Measurements from ENCODE around the gene LGALS13. TPM values are rescaled to one million over a fixed set of nuclear protein-coding genes. Genes with fewer than 3 reads are reported as not detected.

LGALS13 gene
- total and polyA plus RNA-seq, 2 of the 8 experiments (the other 6 are each of a cell fraction or from before 2014, with no cell fraction given) = not detected

DNA sequence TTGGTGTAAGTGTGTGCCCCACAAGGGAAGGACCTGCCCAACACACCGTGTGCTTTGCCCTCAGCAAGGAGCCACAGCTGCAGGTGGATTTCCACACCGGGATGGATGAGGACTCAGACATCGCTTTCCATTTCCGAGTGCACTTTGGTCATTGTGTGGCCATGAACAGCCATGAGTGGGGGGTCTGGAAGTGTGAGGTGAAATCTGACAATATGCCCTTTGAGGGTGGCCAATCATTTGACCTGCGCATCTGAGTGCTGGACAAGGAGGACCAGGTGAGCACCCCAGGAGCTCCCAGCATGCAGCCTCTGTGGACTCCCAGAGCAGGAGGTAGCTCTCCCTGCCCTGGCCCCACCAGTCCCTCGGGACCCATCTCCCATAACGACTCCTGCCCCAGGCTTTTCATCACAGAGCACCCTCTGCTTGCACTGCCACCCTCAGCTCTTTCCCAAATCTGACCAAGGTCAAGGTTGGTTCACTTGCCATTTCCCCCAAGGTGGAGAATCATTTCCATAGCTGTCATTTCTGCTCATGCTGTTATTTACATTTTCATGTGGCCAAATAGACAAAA, 49.2 kb upstream of the LGALS13 start (continued):
- TF ChIP-seq, protein P1, sequence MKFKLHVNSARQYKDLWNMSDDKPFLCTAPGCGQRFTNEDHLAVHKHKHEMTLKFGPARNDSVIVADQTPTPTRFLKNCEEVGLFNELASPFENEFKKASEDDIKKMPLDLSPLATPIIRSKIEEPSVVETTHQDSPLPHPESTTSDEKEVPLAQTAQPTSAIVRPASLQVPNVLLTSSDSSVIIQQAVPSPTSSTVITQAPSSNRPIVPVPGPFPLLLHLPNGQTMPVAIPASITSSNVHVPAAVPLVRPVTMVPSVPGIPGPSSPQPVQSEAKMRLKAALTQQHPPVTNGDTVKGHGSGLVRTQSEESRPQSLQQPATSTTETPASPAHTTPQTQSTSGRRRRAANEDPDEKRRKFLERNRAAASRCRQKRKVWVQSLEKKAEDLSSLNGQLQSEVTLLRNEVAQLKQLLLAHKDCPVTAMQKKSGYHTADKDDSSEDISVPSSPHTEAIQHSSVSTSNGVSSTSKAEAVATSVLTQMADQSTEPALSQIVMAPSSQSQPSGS (IDR thresholded peaks at IDR 0.05; ENCODE audit: low read length) = no peak
- TF ChIP-seq FOSL1 (IDR thresholded peaks at IDR 0.05; ENCODE audit: insufficient read depth, low read depth, low read length) (no peak), EP300 (IDR thresholded peaks at IDR 0.05; ENCODE audit: borderline replicate concordance in 1 of 2, low read depth in 2 of 2, low read length in 2 of 2) (no peak), SAP30 (IDR thresholded peaks at IDR 0.05; ENCODE audit: insufficient read depth, insufficient replicate concordance, low read length) (no peak), POLR2AphosphoS5 (IDR thresholded peaks at IDR 0.05; ENCODE audit: low read depth, low read length) (no peak), EGR1 (IDR thresholded peaks at IDR 0.05; ENCODE audit: borderline replicate concordance, low read depth, low read length) (no peak)
- TF ChIP-seq, protein P2, sequence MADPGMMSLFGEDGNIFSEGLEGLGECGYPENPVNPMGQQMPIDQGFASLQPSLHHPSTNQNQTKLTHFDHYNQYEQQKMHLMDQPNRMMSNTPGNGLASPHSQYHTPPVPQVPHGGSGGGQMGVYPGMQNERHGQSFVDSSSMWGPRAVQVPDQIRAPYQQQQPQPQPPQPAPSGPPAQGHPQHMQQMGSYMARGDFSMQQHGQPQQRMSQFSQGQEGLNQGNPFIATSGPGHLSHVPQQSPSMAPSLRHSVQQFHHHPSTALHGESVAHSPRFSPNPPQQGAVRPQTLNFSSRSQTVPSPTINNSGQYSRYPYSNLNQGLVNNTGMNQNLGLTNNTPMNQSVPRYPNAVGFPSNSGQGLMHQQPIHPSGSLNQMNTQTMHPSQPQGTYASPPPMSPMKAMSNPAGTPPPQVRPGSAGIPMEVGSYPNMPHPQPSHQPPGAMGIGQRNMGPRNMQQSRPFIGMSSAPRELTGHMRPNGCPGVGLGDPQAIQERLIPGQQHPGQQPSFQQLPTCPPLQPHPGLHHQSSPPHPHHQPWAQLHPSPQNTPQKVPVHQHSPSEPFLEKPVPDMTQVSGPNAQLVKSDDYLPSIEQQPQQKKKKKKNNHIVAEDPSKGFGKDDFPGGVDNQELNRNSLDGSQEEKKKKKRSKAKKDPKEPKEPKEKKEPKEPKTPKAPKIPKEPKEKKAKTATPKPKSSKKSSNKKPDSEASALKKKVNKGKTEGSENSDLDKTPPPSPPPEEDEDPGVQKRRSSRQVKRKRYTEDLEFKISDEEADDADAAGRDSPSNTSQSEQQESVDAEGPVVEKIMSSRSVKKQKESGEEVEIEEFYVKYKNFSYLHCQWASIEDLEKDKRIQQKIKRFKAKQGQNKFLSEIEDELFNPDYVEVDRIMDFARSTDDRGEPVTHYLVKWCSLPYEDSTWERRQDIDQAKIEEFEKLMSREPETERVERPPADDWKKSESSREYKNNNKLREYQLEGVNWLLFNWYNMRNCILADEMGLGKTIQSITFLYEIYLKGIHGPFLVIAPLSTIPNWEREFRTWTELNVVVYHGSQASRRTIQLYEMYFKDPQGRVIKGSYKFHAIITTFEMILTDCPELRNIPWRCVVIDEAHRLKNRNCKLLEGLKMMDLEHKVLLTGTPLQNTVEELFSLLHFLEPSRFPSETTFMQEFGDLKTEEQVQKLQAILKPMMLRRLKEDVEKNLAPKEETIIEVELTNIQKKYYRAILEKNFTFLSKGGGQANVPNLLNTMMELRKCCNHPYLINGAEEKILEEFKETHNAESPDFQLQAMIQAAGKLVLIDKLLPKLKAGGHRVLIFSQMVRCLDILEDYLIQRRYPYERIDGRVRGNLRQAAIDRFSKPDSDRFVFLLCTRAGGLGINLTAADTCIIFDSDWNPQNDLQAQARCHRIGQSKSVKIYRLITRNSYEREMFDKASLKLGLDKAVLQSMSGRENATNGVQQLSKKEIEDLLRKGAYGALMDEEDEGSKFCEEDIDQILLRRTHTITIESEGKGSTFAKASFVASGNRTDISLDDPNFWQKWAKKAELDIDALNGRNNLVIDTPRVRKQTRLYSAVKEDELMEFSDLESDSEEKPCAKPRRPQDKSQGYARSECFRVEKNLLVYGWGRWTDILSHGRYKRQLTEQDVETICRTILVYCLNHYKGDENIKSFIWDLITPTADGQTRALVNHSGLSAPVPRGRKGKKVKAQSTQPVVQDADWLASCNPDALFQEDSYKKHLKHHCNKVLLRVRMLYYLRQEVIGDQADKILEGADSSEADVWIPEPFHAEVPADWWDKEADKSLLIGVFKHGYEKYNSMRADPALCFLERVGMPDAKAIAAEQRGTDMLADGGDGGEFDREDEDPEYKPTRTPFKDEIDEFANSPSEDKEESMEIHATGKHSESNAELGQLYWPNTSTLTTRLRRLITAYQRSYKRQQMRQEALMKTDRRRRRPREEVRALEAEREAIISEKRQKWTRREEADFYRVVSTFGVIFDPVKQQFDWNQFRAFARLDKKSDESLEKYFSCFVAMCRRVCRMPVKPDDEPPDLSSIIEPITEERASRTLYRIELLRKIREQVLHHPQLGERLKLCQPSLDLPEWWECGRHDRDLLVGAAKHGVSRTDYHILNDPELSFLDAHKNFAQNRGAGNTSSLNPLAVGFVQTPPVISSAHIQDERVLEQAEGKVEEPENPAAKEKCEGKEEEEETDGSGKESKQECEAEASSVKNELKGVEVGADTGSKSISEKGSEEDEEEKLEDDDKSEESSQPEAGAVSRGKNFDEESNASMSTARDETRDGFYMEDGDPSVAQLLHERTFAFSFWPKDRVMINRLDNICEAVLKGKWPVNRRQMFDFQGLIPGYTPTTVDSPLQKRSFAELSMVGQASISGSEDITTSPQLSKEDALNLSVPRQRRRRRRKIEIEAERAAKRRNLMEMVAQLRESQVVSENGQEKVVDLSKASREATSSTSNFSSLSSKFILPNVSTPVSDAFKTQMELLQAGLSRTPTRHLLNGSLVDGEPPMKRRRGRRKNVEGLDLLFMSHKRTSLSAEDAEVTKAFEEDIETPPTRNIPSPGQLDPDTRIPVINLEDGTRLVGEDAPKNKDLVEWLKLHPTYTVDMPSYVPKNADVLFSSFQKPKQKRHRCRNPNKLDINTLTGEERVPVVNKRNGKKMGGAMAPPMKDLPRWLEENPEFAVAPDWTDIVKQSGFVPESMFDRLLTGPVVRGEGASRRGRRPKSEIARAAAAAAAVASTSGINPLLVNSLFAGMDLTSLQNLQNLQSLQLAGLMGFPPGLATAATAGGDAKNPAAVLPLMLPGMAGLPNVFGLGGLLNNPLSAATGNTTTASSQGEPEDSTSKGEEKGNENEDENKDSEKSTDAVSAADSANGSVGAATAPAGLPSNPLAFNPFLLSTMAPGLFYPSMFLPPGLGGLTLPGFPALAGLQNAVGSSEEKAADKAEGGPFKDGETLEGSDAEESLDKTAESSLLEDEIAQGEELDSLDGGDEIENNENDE (IDR thresholded peaks at IDR 0.05; ENCODE audit: insufficient replicate concordance, low read length) = no peak

All from H1 (cell line).